ENCODE data around the gene MAN1C1.

DNA sequence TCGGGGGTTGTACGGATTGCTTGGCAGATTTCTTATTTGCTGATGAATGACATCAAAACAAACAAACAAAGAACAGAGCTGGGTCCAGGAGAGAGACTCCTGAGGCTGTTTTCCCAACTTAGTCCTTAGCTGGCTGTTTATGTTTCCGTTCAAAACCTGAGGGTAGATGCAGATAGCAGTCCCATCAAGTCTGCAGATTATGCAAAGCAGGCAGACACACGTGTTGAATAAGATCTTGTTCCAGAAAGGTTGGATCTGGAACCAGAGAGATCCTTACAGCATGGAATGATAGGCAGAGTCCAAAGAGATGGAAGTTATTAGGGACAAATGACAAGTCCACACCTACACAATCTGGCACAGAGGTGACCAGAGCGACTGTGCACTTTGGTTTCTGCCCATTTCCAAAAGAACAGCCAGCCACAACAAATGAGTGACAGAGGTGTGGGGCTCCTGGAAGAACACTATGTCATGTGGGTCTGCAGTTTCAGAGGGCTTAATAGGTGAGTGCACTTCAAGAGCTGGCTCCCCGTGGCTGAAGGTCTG lies 65.5 kb downstream of the MAN1C1 start:
- TF ChIP-seq, protein P1, sequence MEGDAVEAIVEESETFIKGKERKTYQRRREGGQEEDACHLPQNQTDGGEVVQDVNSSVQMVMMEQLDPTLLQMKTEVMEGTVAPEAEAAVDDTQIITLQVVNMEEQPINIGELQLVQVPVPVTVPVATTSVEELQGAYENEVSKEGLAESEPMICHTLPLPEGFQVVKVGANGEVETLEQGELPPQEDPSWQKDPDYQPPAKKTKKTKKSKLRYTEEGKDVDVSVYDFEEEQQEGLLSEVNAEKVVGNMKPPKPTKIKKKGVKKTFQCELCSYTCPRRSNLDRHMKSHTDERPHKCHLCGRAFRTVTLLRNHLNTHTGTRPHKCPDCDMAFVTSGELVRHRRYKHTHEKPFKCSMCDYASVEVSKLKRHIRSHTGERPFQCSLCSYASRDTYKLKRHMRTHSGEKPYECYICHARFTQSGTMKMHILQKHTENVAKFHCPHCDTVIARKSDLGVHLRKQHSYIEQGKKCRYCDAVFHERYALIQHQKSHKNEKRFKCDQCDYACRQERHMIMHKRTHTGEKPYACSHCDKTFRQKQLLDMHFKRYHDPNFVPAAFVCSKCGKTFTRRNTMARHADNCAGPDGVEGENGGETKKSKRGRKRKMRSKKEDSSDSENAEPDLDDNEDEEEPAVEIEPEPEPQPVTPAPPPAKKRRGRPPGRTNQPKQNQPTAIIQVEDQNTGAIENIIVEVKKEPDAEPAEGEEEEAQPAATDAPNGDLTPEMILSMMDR (IDR thresholded peaks at IDR 0.05): no peak
- TF ChIP-seq EP300 (IDR thresholded peaks at IDR 0.05) (no peak), POLR2A (IDR thresholded peaks at IDR 0.05) (no peak)
